ENCODE results near the gene KIF5C.

The KIF5C gene

DNA sequence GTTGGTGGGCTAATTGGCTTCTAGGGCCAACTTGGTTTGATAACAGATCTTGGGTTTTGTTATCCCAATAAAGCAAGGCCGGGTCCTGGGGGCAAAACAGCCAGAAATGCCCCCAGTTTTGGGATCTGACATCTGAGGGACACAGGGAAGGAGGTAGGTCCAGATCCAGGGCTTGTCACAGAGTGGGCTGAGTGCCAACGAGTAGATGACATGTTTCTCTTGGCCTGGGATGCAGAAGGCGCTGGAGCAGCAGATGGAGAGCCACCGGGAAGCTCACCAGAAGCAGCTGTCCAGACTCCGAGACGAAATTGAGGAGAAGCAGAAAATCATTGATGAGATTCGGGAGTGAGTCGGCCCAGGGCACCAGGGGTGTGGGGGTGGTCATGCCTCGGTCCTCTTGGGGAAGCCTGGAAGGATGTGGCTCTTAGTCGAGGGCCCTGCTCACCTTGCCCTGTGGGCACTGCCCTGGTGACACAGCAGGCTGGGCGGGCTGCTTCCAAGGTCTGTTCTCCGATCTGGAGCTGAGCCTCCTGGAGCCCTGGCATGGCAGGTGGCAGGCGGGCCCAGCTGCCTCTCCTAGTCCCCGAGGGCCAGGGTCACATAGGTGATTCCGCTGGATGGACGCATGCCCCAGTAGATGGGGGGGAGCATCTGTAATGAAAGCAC is 123.3 kb downstream of the KIF5C start:
- no peak for DNase-seq

DNA sequence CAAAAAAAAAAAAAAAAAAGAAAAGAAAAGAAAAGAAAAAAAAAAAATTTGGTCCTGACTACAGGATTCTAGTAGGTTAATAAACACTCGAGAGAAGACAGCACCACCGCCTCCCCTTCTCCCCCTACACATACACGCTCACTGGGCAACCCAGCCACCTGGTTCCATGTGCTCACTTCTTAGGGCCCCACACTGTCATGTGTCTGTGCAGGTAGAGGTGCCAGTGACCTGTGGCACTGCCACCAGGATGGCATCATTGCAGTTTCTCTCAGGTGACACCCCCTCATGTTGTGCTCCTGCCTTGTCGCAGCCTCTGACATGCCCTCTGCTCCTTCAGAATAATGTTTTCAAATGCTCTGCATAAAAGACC is 123.8 kb downstream of the KIF5C start:
- DNase-seq, result no peak

DNA sequence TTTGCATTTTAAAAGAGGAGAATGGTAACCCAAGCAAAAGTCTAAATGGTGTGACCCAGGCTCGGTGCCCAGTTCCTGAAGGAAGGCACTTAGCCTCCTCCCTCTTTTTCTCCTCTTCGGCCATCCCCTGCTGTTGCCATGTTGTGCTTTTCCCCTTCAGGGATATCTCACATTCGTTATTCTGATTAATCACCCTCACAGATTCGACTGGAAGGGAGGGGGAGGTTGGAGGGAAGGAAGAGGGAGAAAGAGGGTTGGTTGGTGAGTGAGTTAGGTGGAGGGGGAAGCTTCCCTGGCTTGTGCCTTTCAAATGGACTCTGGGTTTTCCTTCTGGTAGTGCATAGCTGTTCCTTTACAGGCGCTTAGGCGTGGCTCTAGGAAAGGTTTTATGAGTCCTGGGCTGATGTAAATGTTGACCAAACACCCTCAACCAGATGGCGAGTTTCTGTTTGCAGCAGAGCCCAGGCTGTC is 124.5 kb downstream of the KIF5C start:
- DNase-seq, result no peak

DNA sequence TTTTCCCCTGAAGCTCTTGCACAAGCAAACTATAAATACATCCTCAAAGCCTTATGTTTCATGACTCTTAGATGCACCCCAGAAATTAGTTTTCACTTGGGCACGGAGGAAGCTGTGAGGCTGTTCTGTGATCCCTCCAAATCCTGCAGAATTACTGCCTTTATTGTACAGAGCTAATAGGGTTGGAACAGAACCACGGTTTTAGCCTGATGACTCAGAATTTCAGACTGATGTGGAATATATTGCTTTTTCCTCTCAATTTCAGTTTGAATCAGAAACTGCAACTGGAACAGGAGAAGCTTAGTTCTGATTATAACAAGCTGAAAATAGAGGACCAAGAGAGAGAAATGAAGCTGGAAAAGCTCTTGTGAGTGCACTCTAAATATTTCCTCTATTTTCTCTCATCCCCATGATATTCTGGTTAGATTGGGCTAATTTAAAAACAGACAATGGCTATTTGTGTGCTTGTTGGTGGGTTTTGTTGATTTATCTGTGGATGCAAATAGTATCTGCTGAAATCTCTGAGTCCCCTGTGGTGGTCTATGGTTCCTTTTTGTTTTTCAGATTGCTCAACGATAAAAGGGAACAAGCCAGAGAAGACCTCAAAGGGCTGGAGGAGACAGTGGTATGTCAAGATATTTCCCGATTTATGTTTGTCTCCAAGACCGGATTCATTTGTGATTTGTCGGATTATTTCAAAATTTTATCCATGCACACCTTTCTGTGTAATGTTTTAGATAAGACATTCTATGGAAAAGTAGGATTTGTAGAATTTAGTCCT is 125.3 kb downstream of the KIF5C start:
- DNase-seq, result peak; percentile 19

DNA sequence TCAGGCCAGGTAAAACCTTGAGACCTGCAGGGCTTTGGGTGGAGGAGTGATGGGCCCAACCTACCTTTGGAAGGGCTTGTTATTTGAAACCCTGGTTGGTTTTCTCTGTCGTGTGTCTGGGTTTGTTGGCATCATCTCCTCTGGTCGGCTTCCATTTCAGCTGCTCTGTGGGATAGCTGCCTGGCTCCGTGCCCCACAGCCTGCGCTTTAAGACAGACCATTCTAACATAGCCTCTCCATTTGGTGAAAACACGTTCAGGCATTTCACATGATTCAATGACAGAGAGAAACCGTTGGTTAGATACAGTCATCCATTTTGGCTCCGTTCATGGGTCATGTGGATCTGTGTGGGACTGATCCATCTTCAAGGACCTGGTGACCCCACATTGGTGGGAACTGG is 126.5 kb downstream of the KIF5C start:
- no peak for DNase-seq

DNA sequence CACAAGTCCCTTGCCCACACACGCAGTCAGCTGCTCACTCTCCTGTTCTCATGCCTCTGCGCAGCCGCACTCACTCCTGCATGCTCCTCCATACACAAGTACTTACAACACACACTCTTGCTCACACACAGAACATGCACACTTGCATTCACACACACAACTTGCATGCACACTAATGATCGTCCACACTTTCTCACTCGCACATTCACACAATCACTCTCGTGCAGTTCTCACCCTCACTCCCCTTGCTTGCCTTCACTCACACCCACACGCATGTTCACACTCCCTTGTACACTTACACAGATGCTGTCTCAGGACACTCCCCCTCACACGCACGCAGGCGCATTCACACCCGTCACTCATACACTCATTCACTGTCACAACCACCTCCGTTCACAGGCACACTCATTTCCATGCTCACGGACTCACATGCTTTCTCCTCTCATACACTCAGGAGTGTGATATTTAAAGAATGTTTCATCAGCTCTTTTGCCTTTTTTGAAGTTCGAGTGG is 127.4 kb downstream of the KIF5C start:
- DNase-seq, result no peak

DNA sequence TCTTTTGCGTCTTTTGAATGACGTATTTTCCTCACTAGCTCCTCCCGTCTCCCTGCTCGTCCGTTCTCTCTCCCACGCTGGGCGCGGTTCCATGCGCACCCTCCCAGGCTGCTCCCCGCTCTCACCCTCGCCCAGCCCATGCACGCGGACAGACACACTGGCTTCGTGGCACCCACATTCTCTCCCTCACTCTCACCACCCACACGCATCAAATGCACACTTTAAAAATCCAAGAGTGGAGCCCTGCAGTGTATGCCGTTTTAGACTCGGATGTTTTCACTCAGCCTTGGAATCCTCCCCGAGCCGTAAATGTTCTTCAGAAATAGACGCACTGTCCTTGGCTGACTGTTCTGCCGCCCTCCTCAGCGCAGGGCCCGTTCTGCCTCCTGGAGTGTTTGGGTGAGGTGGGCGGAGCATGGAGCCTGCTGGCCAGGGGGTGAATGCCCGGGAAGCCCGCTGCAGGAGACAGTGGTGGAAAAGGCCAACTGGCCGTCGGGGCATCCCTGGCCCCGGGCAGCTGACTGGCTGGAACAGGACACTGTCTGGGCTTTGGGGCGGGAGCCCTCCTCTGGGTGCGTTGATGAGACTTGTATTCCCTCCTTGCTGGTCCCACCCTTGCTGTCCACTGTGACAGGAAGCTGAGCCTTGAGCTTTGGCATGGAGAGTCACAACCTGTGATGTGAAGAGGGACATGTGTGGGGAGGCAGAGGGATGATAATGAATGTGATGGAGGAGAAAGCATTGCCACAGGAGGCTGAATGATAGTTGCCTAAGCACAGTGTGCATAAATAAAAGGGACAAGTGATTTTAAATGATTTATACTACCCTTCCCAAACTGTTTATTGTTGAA is 128.1 kb downstream of the KIF5C start:
- no peak for DNase-seq

DNA sequence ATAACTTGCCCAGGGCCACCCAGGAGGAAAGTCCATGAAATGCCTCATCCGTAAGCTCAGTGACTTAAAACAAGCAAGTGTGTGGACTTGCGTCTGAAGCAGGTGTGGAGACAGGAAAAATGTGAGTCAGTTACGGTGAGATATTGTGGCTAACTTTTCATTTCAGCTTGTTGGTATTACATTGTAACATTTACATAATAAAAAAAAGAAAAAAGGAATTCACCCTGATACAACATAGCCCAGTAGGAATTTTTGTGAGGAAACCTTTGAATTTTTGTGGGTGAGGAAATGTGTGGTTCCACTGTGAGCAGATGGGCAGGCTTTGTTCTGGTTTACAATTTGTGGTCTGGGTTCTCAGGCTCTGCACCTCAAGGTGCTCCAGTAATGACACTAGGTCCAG is 129.8 kb downstream of the KIF5C start:
- DNase-seq, result no peak

DNA sequence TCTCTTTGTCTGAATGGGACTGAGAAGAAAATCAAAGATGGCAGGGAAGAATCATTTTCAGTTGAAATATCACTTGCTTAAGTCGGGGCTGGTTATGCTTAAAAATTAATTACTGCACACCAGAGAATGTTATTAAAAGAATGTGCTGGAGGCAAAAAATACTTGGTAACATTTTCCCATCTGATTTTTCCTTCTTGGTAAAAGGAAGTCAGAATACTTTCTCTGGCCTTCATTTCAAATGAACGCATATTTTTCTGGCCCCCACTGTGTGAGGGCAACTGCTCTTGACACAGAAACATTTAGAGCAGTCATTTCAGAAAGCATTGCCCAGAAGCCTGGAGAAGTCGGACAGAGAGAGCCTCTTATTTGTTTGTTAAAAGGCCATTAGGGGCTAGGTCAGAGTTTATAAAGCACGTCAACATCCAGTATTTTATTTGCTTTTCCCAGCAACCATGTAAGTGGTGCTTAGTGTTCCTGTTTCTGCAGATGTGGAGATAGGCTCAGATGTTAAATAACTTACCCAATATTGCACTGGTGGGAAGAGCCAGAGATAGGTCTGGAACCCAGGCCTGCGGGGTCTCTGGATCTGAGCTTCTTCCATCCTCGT is 130.5 kb downstream of the KIF5C start:
- no peak for DNase-seq

DNA sequence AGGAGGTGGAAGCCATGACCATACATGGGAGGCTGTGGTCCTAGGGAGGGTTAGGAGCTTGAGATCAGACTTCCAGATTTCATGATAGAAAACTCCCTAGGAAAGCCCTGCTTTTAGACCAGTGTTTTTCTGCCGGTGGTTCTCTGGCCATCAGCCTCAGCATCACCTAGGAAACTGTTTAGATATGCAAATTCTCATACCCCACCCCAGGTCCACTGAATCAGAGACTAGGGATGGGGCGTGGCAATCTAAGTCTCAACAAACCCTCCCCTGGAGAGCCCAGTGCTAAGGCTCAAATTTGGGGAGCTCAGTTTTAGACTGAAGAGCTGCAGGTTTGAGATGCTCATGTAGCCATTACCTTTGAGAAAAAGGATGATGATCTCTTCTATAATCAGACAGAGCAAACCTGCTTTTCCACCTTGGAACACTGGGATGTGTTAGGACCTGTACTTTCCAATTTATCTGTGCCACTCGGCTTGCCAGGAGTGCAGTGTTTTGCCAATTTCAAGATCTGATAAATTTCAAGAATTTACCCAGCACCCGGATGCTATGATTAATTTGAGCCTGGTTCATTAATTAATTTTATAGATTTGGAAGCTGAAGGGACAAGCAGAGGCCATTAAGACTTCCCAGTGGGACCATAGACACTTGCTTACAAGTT is 132.0 kb downstream of the KIF5C start:
- no peak for DNase-seq

DNA sequence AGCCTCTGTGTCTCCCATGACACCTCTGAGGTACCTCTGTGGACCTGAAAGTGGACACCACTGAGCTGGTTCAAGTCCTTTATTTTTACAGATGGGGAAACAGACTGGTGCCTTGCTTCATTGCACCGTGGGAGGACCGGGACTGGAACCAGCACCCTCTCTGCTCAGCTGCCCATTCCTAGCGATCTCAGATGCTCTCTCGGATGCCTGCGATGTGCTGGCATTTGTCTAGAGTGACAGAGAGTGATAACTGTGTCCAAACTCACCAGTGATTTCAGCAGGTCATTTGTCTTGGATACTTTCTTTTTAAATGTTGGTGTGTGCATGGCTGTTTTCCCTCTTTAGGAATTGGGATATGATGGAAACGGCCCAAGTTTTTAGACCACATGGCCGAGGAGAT is 133.4 kb downstream of the KIF5C start:
- no peak for DNase-seq

DNA sequence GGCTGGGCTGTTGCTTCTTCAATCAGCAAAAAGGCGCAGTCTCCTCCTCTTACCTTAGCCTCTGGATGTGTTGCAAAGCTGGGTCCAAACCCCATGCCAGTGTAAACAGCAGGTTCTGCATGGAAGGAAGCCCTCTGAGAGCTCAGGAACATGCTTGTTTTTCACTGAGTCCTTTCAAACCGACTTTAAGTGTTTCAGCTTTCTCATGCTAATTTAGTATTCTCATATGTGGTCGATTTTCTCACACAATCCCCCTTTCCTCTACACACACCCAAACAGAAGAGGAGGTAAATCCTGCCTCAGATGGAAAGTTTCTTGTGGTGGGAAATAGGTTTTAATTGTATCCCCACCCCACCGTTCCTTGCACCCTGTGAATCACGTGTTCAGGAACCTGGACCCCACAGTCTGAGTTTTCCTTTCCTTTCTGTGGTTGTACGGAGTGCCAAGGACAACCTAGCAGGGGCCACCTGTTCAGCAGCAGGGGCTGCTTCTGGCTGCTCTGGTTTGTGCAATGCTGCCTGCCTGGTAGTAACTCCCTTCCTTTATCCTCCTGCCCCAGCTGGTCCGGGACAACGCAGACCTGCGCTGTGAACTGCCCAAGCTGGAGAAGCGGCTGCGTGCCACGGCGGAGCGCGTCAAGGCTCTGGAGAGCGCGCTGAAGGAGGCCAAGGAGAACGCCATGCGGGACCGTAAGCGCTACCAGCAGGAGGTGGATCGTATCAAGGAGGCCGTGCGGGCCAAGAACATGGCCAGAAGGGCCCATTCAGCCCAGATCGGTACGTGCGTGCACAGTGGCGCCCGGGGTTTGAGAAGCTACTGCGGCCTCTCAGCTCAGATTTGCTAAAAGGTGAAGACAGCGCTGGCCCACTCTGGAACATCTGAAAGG is 134.8 kb downstream of the KIF5C start:
- no peak for DNase-seq

DNA sequence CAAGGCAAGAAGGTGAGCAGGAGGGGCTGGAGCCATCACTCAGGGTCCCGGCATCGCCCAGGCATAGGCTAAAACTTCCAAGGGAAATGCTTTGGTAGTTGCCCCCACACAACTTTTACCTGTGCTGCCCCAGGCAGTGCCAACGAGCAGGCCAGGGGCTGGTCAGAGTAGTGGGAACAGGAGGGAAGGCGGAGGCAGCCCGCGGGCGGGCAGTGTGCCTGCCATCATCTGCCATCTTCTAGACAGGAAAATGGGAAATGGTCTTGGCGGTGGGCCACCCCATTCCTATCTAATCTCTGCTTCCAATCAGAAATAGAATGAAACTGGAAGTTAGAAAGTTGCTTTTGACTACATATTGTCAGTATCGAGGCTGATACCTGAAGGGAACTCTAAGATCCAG is 137.5 kb downstream of the KIF5C start:
- no peak for DNase-seq

DNA sequence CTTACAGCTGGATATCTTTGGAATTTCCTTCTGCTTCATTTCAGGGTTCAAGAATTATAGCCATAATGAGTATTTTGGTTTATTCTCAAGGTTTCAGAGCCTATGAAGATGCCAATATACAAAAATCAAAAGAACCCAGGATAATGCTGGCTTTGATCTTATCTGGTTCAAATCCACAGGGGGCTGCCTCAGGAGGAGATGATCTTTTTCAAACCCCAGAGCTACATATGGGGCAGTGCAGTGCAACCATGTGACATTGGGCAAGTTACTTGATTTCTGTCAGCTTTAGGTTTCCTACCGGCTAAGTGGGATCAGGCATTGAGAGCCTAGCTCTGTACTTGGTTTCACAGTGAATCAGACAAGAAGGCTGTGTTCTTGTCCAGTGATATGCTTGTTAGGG is 140.5 kb downstream of the KIF5C start:
- DNase-seq, result no peak

DNA sequence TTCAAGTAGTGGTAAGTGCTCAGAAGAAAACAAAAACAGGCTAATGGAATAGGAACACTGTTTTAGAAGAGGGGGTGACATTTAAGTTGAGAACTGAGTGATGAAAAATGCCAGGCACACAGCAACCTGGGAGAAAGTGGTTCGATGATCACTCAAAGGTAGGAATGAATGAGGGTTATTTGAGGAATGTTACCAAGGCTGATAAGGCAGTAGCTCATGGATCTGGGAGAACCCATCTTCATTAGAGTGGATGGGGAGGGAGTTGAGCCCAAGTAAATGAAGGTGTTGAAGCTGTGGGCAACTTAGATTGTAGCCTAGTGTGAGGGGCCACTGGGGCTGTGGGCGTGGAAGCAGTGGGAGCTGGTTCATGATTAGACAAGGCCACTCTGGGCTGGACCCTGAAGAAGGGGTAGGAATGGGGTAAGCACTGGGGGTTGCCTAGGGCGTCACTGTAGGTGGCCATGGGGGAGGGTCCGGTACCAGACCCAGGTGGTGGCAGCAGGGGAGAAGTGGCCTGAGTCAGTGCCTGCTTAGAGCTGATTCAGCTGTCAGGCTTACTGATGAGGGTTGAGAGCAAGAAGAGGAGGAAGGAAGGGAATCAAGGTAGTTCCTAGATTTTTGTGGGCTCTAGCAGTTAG is 141.0 kb downstream of the KIF5C start:
- DNase-seq, result no peak

DNA sequence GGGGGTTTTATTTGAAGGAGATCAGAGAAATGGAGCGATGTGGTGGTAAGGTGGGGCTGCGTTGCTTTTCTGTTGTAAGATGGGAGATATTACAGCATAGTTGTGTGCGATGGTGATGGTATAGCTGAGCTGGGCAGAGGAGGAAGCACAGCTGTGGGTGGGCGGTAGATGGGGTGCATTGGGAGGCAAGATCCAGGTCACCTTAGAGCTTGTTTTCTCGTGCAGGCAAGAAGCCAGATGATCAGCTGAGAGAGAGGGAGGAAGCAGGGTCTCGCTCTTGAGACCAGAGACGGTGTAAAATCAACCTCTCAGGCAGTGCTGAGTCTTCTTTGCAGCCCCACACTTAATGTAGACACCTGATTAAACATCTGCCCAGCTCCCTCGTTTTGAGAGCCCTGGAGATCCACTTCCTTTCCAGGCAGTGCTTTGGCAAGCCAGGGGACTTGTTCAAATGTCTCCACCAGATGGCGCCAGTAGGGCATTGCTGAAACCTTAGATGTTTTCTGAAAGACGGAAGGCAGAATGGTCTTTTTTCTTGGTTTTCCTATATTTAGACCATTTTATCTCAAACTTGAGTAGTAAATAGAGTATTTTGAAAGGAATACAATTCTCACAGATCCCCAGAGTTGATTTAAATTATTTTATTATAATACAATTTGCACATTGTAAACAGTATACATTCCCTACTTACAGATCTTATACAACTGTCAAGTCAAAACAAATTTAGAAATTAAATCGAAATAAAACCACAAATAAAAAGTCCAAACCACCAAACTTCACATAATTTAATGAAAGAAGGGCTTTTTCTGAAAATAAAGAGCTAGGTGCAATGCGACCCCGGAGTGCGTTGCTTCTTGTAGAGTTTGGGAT is 142.3 kb downstream of the KIF5C start:
- DNase-seq, result peak; percentile 88

DNA sequence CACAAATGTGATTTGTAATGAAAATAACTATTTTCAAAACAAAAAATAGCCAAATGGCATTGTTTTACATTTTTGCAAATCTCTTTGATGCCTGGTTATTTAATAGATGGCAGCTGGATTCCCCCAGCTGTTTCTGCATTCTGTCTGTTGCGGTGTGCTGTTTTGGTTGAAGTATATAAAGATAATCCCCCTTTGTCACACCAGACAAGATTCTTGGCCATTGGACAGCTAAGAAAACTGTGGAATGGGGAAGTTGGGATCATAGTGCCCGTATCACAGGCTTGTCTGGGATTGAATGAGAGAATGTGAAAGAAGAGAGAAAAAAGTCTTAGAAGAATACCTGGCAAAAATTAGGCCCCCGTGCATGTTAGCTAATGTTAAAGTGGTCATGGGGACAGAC is 144.0 kb downstream of the KIF5C start:
- no peak for DNase-seq

DNA sequence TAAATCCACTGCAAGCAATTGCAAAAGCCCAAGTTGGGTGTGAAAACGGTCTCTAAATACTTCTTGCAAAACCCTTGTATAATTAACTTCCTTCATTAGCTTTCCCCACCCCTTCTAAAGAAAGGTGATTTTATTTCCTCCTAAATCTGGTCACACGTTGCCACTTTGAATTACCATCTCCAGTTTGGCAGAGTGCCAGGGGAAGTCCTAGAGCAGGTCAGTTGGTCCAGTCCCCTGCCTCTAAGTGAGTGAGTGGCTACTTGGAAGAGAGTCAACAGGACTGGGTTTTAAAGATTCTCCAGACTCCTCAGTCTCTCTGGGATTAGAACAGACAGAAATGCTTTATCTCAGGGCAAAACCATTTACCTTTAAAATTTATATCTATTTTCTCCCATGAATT is 144.7 kb downstream of the KIF5C start:
- no peak for DNase-seq

DNA sequence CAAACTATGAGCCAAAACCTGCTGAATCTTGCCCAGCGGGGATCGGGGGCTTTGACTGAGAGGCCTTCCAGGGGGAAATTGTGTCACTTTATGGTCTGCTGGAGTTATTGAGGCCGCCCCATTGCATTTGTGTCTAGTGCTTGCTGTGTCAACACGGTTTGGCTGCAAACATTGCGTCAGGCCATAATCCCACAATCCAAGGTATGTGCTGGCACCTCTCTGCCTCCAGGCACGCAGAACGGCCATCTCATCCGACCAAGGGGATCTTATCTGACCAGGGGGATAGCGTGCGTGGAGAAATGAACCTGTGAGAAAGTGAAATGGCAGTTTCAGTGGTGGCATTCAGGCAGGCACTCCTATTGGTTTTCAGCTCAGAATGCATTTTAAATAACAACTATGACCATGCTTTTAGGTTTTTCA is 145.4 kb downstream of the KIF5C start:
- DNase-seq, result no peak

DNA sequence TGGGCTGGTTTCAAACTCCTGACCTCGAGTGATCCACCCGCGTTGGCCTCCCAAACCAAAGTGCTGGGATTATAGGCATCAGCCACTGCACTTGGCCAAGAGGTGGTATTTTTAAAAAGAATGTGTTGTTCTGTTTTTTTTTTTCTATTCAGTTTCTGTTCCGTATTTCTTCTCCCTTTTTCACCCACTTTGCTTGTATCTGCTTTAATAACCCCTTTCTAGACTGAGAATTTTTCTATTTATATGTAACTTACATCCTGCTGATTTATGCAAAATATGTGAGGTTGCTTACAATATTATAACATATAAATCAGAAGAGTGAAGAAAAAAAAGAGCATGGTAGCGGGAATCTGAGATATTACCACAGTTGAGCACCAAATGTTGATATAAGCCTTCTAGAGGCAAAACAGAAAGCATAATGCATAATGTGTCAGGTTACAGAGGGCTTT is 146.3 kb downstream of the KIF5C start:
- DNase-seq, result peak; percentile 22

Measured in suppressor macrophage treated with lipopolysaccharide for 4 hours (primary cell).